ENCODE results near the gene EOLA2. TPM values are rescaled to one million over a fixed set of nuclear protein-coding genes. Genes with fewer than 3 reads are reported as not detected.

Gene EOLA2
- 10 to 100 TPM; 43.2 to 58.7 (median 48.5) TPM for total RNA-seq
- total RNA-seq (2013): 25.4 TPM
- 16.6 to 40.3 (median 23.8) reads per million in 29 experiments for total RNA-seq

DNA sequence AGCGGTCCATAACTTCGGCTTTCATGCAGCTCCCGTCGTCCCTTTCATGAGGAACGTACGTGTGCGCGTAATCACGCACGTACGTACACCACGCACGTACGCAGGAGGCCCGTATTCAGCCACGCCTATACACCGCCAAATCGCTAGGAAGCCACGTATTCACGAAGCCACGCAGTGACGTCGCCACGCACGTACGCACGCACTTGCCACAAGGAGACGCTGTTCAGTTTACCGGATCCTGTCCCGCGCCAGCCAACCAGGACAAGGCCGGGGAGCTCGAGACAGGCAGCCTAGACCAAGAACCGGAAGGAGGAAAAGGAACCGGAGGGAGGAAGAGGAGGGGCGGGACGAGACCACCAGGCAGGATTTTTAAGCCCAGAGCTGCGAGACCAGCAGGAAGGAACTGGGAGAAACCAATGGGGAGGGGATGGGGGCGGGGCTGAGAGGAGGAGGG is at the start of gene EOLA2:
Gene EOLA2 (minus strand): TSS at position 65 of the 454 bp plus-strand sequence. CDS start 4,617 bp downstream, outside the sequence.
- Histone ChIP-seq H3K27me3 (replicated peaks in 1 of 2; ENCODE audit: control insufficient read depth in 2 of 2, extremely low read depth in 1 of 2, insufficient read depth in 2 of 2, low read length in 1 of 2) (no peaks in the 10 kb centered on the region), H3K4me1 (ENCODE audit: control insufficient read depth in 1 of 2, extremely low read depth in 1 of 2, insufficient read depth in 2 of 2, low read length in 2 of 2) (peaks cover 0 to 13% of the 10 kb centered on the region in 2 experiments), H3K27ac (ENCODE audit: low read length) (peak within 1 kb of the TSS; percentile 98), H3K36me3 (ENCODE audit: control insufficient read depth in 2 of 2, extremely low read depth in 1 of 2, insufficient read depth in 1 of 2, low read length in 1 of 2) (no peaks in the 10 kb centered on the region), H3K4me3 (ENCODE audit: control insufficient read depth in 1 of 2, extremely low read depth in 1 of 2, low read length in 1 of 2) (peak within 1 kb of the TSS; percentile 50 to 92), H3K9me3 (no peaks in the 10 kb centered on the region)
- Mint-ChIP-seq H3K36me3 (peaks cover 4% of the 10 kb centered on the region), H3K9me3 (no peaks in the 10 kb centered on the region), H3K4me3 (peak within 1 kb of the TSS; percentile 91 to 93 (median 92)), H3K27ac (peak within 1 kb of the TSS; percentile 99 to 100), H3K4me1 (peaks cover 7 to 10% (median 9%) of the 10 kb centered on the region in 3 donors), H3K27me3 (no peaks in the 10 kb centered on the region)
- ChIA-PET CTCF (interaction anchor here in 1 of 2 donors (0.6 to 3.2 kb wide), 5 partner anchors 67 to 630 kb away, joined by 3 to 64 read pairs (median 3); partner anchors contain the start of genes EOLA1 and MTM1), POLR2A (interaction anchor here (0.5 to 3.7 kb wide), 8 partner anchors 109 to 1888 kb away, joined by 3 to 91 read pairs (median 3); partner anchors contain the start of gene EOLA1 (in 1 of the 2))
- ATAC-seq (replicated peaks in 1 of 4): peak; percentile 54 to 66 (median 58)
- DNase-seq: peak; percentile 82 to 97 (median 92)
- WGBS (ENCODE audit: insufficient coverage): 0% methylated on average over 13 of the region's 39 CpGs

DNA sequence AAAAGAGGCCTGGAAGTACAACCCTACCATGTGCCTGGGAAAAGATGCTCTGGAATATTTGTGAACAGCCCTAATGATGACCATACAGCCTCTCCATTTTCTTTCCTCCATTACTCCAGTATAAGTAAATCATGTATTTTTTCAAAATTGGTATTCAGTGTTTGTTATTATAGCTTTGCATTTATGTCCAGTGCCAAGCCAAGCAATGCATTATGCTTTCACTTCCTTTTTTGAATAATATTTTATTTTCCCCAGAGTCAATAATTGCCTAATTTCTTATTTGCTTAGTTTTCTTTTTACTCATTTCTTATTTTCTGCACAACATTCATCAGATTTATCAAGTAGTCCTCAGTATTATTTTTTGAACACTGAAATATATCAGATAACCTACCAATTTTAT is 49.3 kb upstream of the EOLA2 start:
- peaks cover 15% of the 10 kb centered on the region for H3K36me3 Mint-ChIP-seq
- Histone ChIP-seq H3K36me3 (ENCODE audit: control insufficient read depth in 2 of 2, extremely low read depth in 1 of 2, insufficient read depth in 1 of 2, low read length in 1 of 2) (peaks cover 0 to 2% of the 10 kb centered on the region in 2 donors), H3K4me3 (ENCODE audit: control insufficient read depth in 1 of 2, extremely low read depth in 1 of 2, low read length in 1 of 2) (no peak overlapping the region), H3K27ac (ENCODE audit: low read length) (no peak overlapping the region), H3K9me3 (no peaks in the 10 kb centered on the region), H3K4me1 (ENCODE audit: control insufficient read depth in 1 of 2, extremely low read depth in 1 of 2, insufficient read depth in 2 of 2, low read length in 2 of 2) (no peaks in the 10 kb centered on the region), H3K27me3 (replicated peaks in 1 of 2; ENCODE audit: control insufficient read depth in 2 of 2, extremely low read depth in 1 of 2, insufficient read depth in 2 of 2, low read length in 1 of 2) (no peaks in the 10 kb centered on the region)
- peaks cover 0 to 4% of the 10 kb centered on the region in 2 donors for H3K27me3 Mint-ChIP-seq
- DNase-seq (no peak), ATAC-seq (replicated peaks in 1 of 4) (no peak)
- no peaks in the 10 kb centered on the region for H3K9me3 Mint-ChIP-seq
- POLR2A ChIA-PET: no interaction called here
- H3K4me1 Mint-ChIP-seq: no peaks in the 10 kb centered on the region
- no peak overlapping the region for H3K4me3 Mint-ChIP-seq
- CTCF ChIA-PET: no interaction called here
- no peak overlapping the region for H3K27ac Mint-ChIP-seq

DNA sequence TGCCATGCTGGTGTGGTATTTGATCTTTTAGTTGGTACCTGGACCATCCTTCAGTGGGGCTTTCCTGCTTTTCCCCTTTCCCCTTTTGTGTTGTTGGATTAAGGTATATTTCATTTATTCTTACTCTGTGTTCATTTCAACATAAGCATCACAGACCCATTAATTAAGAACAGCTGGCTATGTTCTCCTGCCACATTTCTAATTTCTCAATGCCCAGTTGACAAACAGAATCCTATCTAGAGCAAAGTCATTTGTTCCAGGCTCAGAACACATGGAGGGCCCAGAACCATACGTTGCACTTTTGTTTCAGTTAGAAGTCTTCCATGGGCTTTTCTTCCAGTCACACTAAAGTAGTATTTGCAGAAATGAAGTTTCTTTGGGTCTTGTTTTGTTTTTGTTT is 46.1 kb upstream of the EOLA2 start:
- Histone ChIP-seq H3K36me3 (ENCODE audit: control insufficient read depth in 2 of 2, extremely low read depth in 1 of 2, insufficient read depth in 1 of 2, low read length in 1 of 2) (peaks cover 0 to 2% of the 10 kb centered on the region in 2 donors), H3K9me3 (no peaks in the 10 kb centered on the region), H3K27ac (ENCODE audit: low read length) (no peak overlapping the region), H3K4me1 (ENCODE audit: control insufficient read depth in 1 of 2, extremely low read depth in 1 of 2, insufficient read depth in 2 of 2, low read length in 2 of 2) (no peaks in the 10 kb centered on the region), H3K27me3 (replicated peaks in 1 of 2; ENCODE audit: control insufficient read depth in 2 of 2, extremely low read depth in 1 of 2, insufficient read depth in 2 of 2, low read length in 1 of 2) (no peaks in the 10 kb centered on the region), H3K4me3 (ENCODE audit: control insufficient read depth in 1 of 2, extremely low read depth in 1 of 2, low read length in 1 of 2) (no peak overlapping the region)
- no peak overlapping the region for H3K4me3 Mint-ChIP-seq
- DNase-seq (no peak), ATAC-seq (replicated peaks in 1 of 4) (no peak)
- CTCF ChIA-PET: no interaction called here
- no peaks in the 10 kb centered on the region for H3K9me3 Mint-ChIP-seq
- H3K4me1 Mint-ChIP-seq: no peaks in the 10 kb centered on the region
- WGBS (ENCODE audit: insufficient coverage): no CpG with 5 or more reads among the region's 1 CpG
- H3K27ac Mint-ChIP-seq: peak overlapping the region in 1 of 2 donors; percentile 24
- peaks cover 0 to 3% of the 10 kb centered on the region in 2 donors for H3K27me3 Mint-ChIP-seq
- H3K36me3 Mint-ChIP-seq: peaks cover 16% of the 10 kb centered on the region
- POLR2A ChIA-PET: no interaction called here

DNA sequence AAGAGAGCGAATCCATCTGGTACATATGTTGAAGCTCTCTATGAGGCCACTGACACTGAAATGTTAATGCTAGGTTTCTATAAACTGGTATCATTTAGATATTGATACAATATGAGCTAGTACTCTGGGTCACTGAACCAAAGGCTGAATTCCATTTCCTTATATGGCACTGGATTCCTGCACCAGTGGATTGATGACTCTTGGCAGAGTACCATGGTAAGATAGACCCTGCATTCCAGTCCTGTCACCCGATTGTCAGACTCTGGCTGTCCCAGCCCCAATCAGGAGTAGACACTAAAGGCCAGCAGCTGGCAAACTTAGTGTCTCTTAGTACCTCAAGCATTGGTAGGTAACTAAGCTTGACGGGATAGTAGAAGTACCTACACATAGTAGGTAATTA is 44.0 kb upstream of the EOLA2 start:
- no peaks in the 10 kb centered on the region for H3K4me1 ChIP-seq (ENCODE audit: control insufficient read depth in 1 of 2, extremely low read depth in 1 of 2, insufficient read depth in 2 of 2, low read length in 2 of 2)
- H3K4me3 ChIP-seq (ENCODE audit: control insufficient read depth in 1 of 2, extremely low read depth in 1 of 2, low read length in 1 of 2): no peak overlapping the region
- Mint-ChIP-seq H3K27me3 (peaks cover 0 to 10% of the 10 kb centered on the region in 2 donors), H3K4me1 (no peaks in the 10 kb centered on the region), H3K36me3 (peaks cover 11% of the 10 kb centered on the region), H3K27ac (no peak overlapping the region), H3K4me3 (no peak overlapping the region), H3K9me3 (no peaks in the 10 kb centered on the region)
- no CpG with 5 or more reads among the region's 3 CpGs for WGBS (ENCODE audit: insufficient coverage)
- no peaks in the 10 kb centered on the region for H3K27me3 ChIP-seq (replicated peaks in 1 of 2; ENCODE audit: control insufficient read depth in 2 of 2, extremely low read depth in 1 of 2, insufficient read depth in 2 of 2, low read length in 1 of 2)
- ATAC-seq (replicated peaks in 1 of 4) (no peak), DNase-seq (no peak)
- ChIA-PET POLR2A (no interaction called here), CTCF (no interaction called here)
- no peaks in the 10 kb centered on the region for H3K36me3 ChIP-seq (ENCODE audit: control insufficient read depth in 2 of 2, extremely low read depth in 1 of 2, insufficient read depth in 1 of 2, low read length in 1 of 2)
- H3K27ac ChIP-seq (ENCODE audit: low read length): no peak overlapping the region
- H3K9me3 ChIP-seq: no peaks in the 10 kb centered on the region

DNA sequence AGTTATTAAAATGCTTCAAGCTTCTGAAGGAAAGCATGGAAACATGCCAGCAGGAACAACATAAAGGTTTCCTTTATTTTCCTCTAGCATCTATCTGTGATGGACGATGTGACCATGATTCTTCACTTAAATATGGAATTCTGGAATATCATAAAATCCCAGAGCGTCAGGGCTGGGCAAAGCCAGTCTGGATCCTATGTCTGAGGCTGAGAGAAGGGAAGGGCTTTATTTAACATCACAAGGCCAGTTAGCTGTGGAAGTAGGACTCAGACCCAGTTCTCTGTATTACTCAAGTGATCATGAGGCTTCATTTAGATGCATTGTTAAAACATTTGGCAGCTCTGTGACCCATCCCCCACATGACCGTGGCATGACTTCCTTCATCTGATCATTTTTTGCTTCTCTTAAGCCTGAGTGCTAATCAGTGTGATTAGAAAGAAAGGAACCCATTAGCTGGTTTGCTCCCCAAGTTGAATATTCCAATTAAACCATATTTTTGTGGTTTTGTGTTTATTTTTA is 40.9 kb upstream of the EOLA2 start:
- Mint-ChIP-seq H3K9me3 (no peaks in the 10 kb centered on the region), H3K27ac (no peak overlapping the region), H3K4me1 (no peaks in the 10 kb centered on the region), H3K4me3 (no peak overlapping the region), H3K36me3 (peaks cover 6% of the 10 kb centered on the region), H3K27me3 (peaks cover 0 to 10% of the 10 kb centered on the region in 2 donors)
- H3K4me1 ChIP-seq (ENCODE audit: control insufficient read depth in 1 of 2, extremely low read depth in 1 of 2, insufficient read depth in 2 of 2, low read length in 2 of 2): no peaks in the 10 kb centered on the region
- H3K4me3 ChIP-seq (ENCODE audit: control insufficient read depth in 1 of 2, extremely low read depth in 1 of 2, low read length in 1 of 2): no peak overlapping the region
- no peaks in the 10 kb centered on the region for H3K9me3 ChIP-seq
- WGBS (ENCODE audit: insufficient coverage): no CpG with 5 or more reads among the region's 3 CpGs
- CTCF ChIA-PET: no interaction called here
- POLR2A ChIA-PET: no interaction called here
- DNase-seq: no peak
- H3K36me3 ChIP-seq (ENCODE audit: control insufficient read depth in 2 of 2, extremely low read depth in 1 of 2, insufficient read depth in 1 of 2, low read length in 1 of 2): no peaks in the 10 kb centered on the region
- no peak overlapping the region for H3K27ac ChIP-seq (ENCODE audit: low read length)
- ATAC-seq (replicated peaks in 1 of 4): no peak
- no peaks in the 10 kb centered on the region for H3K27me3 ChIP-seq (replicated peaks in 1 of 2; ENCODE audit: control insufficient read depth in 2 of 2, extremely low read depth in 1 of 2, insufficient read depth in 2 of 2, low read length in 1 of 2)

DNA sequence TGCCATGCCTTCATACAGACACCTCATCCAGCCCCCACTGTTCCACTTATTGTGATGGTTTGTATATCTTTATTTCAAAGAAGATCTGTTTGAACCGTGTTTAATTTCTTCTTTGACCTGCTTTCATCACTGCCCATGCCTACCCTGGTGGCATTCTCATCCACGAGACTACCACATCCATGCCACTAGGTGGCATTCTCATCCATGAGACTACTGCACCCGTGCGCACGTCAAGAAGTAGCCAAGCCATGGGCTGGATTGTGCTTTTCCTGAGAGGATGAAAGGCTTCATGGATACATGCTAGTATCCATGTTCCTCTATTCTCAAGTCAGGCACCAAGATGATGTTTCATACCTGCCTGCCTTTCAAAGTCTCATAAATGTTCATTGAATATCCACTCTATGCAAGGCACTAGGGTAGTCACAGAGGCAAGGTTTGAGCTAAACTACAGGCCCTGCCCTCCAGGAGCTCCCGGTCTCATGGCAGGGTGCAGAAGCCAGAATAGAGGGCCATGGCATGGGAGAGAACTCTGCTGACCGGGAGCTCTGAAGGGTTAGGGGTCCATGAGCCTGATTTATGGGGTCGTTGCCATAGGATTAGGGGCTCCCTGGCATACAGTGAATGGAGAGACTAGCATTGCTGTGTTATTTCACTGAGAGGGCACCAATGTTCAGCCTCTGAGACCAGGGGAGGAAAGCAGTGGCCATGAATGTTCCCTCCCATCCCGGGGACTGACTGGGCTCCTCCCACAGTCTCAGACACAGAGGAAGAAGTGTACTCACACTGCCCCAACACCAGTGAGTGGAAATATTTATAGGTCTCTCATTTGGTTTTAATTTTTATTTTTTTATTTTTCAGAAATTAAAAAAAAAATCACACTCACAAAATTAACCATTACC is 24.8 kb upstream of the EOLA2 start:
- no peaks in the 10 kb centered on the region for H3K4me1 Mint-ChIP-seq
- H3K9me3 ChIP-seq: no peaks in the 10 kb centered on the region
- H3K36me3 Mint-ChIP-seq: peaks cover 26% of the 10 kb centered on the region
- H3K27ac ChIP-seq (ENCODE audit: low read length): no peak overlapping the region
- peaks cover 0 to 3% of the 10 kb centered on the region in 2 donors for H3K27me3 Mint-ChIP-seq
- no peaks in the 10 kb centered on the region for H3K9me3 Mint-ChIP-seq
- POLR2A ChIA-PET: no interaction called here
- no peak overlapping the region for H3K4me3 ChIP-seq (ENCODE audit: control insufficient read depth in 1 of 2, extremely low read depth in 1 of 2, low read length in 1 of 2)
- ATAC-seq (replicated peaks in 1 of 4) (no peak), DNase-seq (peak in 10 of 35 experiments; percentile 0 to 30 (median 4))
- no peaks in the 10 kb centered on the region for H3K4me1 ChIP-seq (ENCODE audit: control insufficient read depth in 1 of 2, extremely low read depth in 1 of 2, insufficient read depth in 2 of 2, low read length in 2 of 2)
- peaks cover 0 to 14% of the 10 kb centered on the region in 2 donors for H3K36me3 ChIP-seq (ENCODE audit: control insufficient read depth in 2 of 2, extremely low read depth in 1 of 2, insufficient read depth in 1 of 2, low read length in 1 of 2)
- 100% methylated on average over 2 of the region's 9 CpGs for WGBS (ENCODE audit: insufficient coverage)
- H3K27ac Mint-ChIP-seq: no peak overlapping the region
- CTCF ChIA-PET: no interaction called here
- no peak overlapping the region for H3K4me3 Mint-ChIP-seq
- no peaks in the 10 kb centered on the region for H3K27me3 ChIP-seq (replicated peaks in 1 of 2; ENCODE audit: control insufficient read depth in 2 of 2, extremely low read depth in 1 of 2, insufficient read depth in 2 of 2, low read length in 1 of 2)
